PFSK-1 (cell line): Measurements from ENCODE around the gene RERE.

Experiments
- FOXP2 ChIP-seq: optimal IDR thresholded peaks from 2 replicates; pipeline ENCODE3; 2011; ENCODE audit warnings: borderline replicate concordance, control low read depth, inconsistent platforms; ENCODE audit not compliant: insufficient read depth; ENCODE audit errors: extremely low read length, extremely low read depth
- POLR2AphosphoS5 ChIP-seq: IDR thresholded peaks from 2 replicates; pipeline ENCODE4 v1.6.1; 2012; ENCODE audit warnings: low read depth, mild to moderate bottlenecking, control low read depth, low read length, moderate library complexity
- SIN3A ChIP-seq: IDR thresholded peaks from 2 replicates; pipeline ENCODE4 v1.6.1; 2012; ENCODE audit warnings: mild to moderate bottlenecking, low read length, moderate library complexity, borderline replicate concordance; ENCODE audit not compliant: insufficient read depth
- TAF1 ChIP-seq: IDR thresholded peaks from 2 replicates; pipeline ENCODE4 v1.6.1; 2012; ENCODE audit warnings: low read length, control low read depth, borderline replicate concordance; ENCODE audit not compliant: insufficient read depth
- TF ChIP-seq, protein P1 (sequence below), 2 experiments: IDR thresholded peaks; 2 replicates each; pipeline versions ENCODE4 v1.6.1 to v1.8.0; 2011 to 2012; ENCODE audit warnings: low read depth in 2 of 2, low read length in 2 of 2, control low read depth in 1 of 2, inconsistent platforms in 1 of 2, mild to moderate bottlenecking in 1 of 2, moderate library complexity in 1 of 2; ENCODE audit not compliant: insufficient read depth in 1 of 2

RERE gene

DNA sequence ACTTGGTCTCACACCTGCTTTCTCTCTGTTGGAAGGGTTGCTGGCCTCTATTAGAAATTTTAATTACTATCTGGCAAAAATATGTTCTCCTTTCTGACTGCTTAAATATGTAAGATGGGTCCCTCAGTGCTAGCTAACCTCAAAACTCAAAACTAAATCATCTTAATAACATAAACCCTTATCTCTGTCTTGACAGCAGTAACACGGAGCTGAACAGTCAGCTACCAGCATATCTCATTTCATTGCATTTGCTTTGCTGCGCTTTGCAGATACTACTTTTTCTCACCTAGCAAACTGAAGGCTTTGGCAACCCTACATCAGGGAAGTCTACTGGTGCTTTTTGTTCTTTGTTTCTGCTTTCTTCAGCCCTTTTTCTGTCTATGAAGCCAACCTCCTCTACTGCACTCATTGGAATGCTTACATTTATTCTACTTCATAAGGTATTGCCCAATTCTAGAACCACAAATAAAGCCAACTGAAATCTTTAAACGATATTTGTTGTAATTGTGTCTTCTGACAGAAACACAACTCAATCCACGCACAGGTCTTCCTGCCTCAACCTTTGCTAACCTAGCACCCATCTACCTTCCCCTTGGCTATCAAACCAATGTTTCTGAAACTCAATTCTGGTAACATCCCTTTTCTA is 95.6 kb downstream of the RERE start:
- TF ChIP-seq FOXP2 (no peak), TAF1 (no peak), POLR2AphosphoS5 (no peak), SIN3A (no peak)
- TF ChIP-seq, protein P1, sequence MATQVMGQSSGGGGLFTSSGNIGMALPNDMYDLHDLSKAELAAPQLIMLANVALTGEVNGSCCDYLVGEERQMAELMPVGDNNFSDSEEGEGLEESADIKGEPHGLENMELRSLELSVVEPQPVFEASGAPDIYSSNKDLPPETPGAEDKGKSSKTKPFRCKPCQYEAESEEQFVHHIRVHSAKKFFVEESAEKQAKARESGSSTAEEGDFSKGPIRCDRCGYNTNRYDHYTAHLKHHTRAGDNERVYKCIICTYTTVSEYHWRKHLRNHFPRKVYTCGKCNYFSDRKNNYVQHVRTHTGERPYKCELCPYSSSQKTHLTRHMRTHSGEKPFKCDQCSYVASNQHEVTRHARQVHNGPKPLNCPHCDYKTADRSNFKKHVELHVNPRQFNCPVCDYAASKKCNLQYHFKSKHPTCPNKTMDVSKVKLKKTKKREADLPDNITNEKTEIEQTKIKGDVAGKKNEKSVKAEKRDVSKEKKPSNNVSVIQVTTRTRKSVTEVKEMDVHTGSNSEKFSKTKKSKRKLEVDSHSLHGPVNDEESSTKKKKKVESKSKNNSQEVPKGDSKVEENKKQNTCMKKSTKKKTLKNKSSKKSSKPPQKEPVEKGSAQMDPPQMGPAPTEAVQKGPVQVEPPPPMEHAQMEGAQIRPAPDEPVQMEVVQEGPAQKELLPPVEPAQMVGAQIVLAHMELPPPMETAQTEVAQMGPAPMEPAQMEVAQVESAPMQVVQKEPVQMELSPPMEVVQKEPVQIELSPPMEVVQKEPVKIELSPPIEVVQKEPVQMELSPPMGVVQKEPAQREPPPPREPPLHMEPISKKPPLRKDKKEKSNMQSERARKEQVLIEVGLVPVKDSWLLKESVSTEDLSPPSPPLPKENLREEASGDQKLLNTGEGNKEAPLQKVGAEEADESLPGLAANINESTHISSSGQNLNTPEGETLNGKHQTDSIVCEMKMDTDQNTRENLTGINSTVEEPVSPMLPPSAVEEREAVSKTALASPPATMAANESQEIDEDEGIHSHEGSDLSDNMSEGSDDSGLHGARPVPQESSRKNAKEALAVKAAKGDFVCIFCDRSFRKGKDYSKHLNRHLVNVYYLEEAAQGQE (IDR thresholded peaks at IDR 0.05; ENCODE audit: insufficient read depth in 1 of 2, low read depth in 2 of 2, low read length in 2 of 2) = no peak

DNA sequence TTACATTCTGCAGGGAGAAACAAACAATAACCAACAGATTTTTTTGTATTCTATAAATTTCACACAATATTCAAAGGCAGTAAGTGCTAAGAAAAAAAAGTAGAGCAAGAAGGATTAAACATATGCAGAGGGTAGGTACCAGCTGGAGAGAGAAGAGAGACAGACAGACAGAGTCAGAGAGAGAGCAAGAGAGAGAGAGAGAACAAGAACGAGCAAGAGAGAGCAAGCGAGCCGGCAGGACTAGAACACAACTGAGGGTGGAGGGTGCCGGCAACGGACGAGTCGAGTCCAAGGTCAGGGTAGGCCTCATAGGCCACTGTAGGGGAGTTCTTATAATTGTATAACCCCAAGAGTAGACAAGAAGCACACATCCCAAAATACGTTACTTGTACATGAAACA is 97.1 kb downstream of the RERE start:
- TF ChIP-seq TAF1 (no peak), POLR2AphosphoS5 (no peak), FOXP2 (no peak), SIN3A (no peak)
- TF ChIP-seq, protein P1 (IDR thresholded peaks at IDR 0.05; ENCODE audit: insufficient read depth in 1 of 2, low read depth in 2 of 2, low read length in 2 of 2) = no peak

DNA sequence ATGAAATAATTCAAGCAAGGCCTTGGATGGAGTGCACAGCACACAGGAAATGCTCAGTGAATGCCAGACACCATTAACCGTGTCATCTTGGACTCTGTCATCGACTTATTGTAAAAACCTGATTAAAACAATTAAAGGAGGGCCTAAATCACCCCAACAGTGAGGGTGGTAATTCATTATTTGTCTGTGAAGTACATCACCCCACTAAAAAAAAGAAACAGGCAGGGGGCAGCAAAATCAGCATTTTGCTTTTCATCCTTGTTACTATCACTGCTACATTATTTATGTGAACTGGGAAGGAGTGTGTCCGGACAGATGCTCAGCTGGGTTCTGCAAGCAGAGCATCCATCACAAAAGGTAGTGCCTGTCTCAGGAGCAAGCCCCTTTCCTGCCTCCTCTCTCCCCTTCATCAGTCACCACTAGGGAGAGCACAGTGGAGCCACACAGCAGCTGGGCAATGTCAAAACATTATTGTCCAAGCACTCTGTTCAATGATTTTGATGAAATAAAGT is 98.5 kb downstream of the RERE start:
- no peak for TF ChIP-seq SIN3A
- TF ChIP-seq FOXP2 = no peak
- no peak for TF ChIP-seq TAF1
- TF ChIP-seq, protein P1 (IDR thresholded peaks at IDR 0.05; ENCODE audit: insufficient read depth in 1 of 2, low read depth in 2 of 2, low read length in 2 of 2) = no peak
- TF ChIP-seq POLR2AphosphoS5 = no peak

DNA sequence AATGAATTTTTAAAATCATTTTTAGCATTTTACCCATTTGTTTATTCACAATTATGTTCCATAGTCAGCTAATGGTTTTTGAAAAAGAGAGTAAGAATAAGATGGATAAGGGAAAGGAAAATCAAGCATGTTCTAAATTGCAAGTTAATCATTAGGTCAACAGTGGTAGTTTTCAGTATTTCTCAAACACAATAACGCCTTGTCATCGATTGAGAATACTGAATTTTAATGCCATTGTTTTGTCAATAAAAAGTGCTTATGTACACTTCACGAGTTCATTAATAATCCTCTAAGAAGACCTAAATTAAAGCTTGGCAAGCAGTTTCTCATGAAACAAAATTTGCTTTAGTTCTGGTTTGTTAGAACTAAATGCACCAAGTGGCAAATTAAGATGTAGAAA is 100.3 kb downstream of the RERE start:
- TF ChIP-seq, protein P1 (IDR thresholded peaks at IDR 0.05; ENCODE audit: insufficient read depth in 1 of 2, low read depth in 2 of 2, low read length in 2 of 2) = no peak
- TF ChIP-seq TAF1 (no peak), SIN3A (no peak), FOXP2 (no peak), POLR2AphosphoS5 (no peak)

DNA sequence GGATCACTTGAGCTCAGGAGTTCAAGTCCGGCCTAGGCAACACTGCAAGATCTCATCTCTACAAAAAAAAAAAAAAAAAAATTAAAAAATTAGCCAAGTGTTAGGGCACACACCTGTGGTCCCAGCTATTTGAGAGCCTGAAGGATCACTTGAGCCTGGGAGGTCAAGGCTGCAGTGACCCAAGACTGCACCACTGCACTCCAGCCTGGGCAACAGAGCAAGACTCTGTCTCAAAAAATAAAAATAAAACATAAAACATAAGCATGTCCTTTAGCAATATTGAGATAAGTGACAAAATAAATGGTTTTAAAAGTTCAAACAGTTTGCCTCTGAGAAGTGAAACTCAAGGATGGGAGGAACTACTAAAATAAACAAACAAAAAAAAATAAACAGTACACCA is 101.2 kb downstream of the RERE start:
- TF ChIP-seq FOXP2 (no peak), POLR2AphosphoS5 (no peak), TAF1 (no peak), SIN3A (no peak)
- TF ChIP-seq, protein P1 (IDR thresholded peaks at IDR 0.05; ENCODE audit: insufficient read depth in 1 of 2, low read depth in 2 of 2, low read length in 2 of 2) = no peak
